ENCODE results near the gene CDON. TPM values are rescaled to one million over a fixed set of nuclear protein-coding genes. Genes with fewer than 3 reads are reported as not detected.
A peak's percentile ranks its signal among the peaks of the same experiment; 100 is the strongest.

CDON gene
- total and polyA plus RNA-seq, 4 experiments from 2014 or later: 0.03 to 3.1 (median 1.6) TPM

- no peak overlapping the region for H3K4me3 Mint-ChIP-seq
- H3K27ac ChIP-seq (ENCODE audit: low read depth, low read length): no peak overlapping the region
- POLR2A ChIA-PET (ENCODE audit: partially characterized antibody): no interaction called here
- H3K9me3 ChIP-seq (ENCODE audit: control insufficient read depth in 1 of 2, low read length in 2 of 2): no peaks in the 10 kb centered on the region
- no peaks in the 10 kb centered on the region for H3K4me1 ChIP-seq (ENCODE audit: insufficient read depth, low read length)
- H3K36me3 Mint-ChIP-seq: peaks cover 0 to 10% of the 10 kb centered on the region in 2 donors
- intact Hi-C loops (cut with micrococcal nuclease): no loop called here
- no peaks in the 10 kb centered on the region for H3K4me1 Mint-ChIP-seq
- no peaks in the 10 kb centered on the region for H3K36me3 ChIP-seq (ENCODE audit: insufficient read depth, low read length)
- no peak overlapping the region for H3K27ac Mint-ChIP-seq
- no peaks in the 10 kb centered on the region for H3K27me3 Mint-ChIP-seq
- H3K4me3 ChIP-seq (ENCODE audit: low read length in 2 of 2): no peak overlapping the region
- no peaks in the 10 kb centered on the region for H3K9me3 Mint-ChIP-seq
- DNase-seq: no peak
- H3K27me3 ChIP-seq (ENCODE audit: insufficient read depth, low read length): no peaks in the 10 kb centered on the region
- CTCF ChIA-PET (ENCODE audit: partially characterized antibody): no interaction called here
Measured at GRCh38 chr11:125978778-125979407, 83.8 kb downstream of the CDON start.

- Histone ChIP-seq H3K4me1 (ENCODE audit: insufficient read depth, low read length) (no peaks in the 10 kb centered on the region), H3K9me3 (ENCODE audit: control insufficient read depth in 1 of 2, low read length in 2 of 2) (no peaks in the 10 kb centered on the region), H3K4me3 (ENCODE audit: low read length in 2 of 2) (no peak overlapping the region), H3K27me3 (ENCODE audit: insufficient read depth, low read length) (no peaks in the 10 kb centered on the region), H3K27ac (ENCODE audit: low read depth, low read length) (no peak overlapping the region), H3K36me3 (ENCODE audit: insufficient read depth, low read length) (no peaks in the 10 kb centered on the region)
- Mint-ChIP-seq H3K4me1 (no peaks in the 10 kb centered on the region), H3K36me3 (peaks cover 0 to 10% of the 10 kb centered on the region in 2 donors), H3K27ac (no peak overlapping the region), H3K4me3 (no peak overlapping the region), H3K9me3 (no peaks in the 10 kb centered on the region), H3K27me3 (no peaks in the 10 kb centered on the region)
- CTCF ChIA-PET (ENCODE audit: partially characterized antibody): no interaction called here
- POLR2A ChIA-PET (ENCODE audit: partially characterized antibody): no interaction called here
- intact Hi-C loops (cut with micrococcal nuclease): no loop called here
- DNase-seq: no peak
Measured at GRCh38 chr11:125978181-125978716, 84.4 kb downstream of the CDON start.

- Histone ChIP-seq H3K27ac (ENCODE audit: low read depth, low read length) (no peak overlapping the region), H3K9me3 (ENCODE audit: control insufficient read depth in 1 of 2, low read length in 2 of 2) (no peaks in the 10 kb centered on the region), H3K27me3 (ENCODE audit: insufficient read depth, low read length) (no peaks in the 10 kb centered on the region), H3K4me3 (ENCODE audit: low read length in 2 of 2) (no peak overlapping the region), H3K36me3 (ENCODE audit: insufficient read depth, low read length) (no peaks in the 10 kb centered on the region), H3K4me1 (ENCODE audit: insufficient read depth, low read length) (no peaks in the 10 kb centered on the region)
- CTCF ChIA-PET (ENCODE audit: partially characterized antibody): interaction anchor here (1.2 to 1.3 kb wide), 2 partner anchors 10 to 37 kb away, joined by 3 read pairs; no protein-coding TSS in a partner anchor
- DNase-seq: no peak
- no peaks in the 10 kb centered on the region for H3K4me1 Mint-ChIP-seq
- intact Hi-C loops (cut with micrococcal nuclease): no loop called here
- no peaks in the 10 kb centered on the region for H3K27me3 Mint-ChIP-seq
- H3K27ac Mint-ChIP-seq: no peak overlapping the region
- H3K9me3 Mint-ChIP-seq: no peaks in the 10 kb centered on the region
- no peak overlapping the region for H3K4me3 Mint-ChIP-seq
- POLR2A ChIA-PET (ENCODE audit: partially characterized antibody): no interaction called here
- peaks cover 0 to 7% of the 10 kb centered on the region in 2 donors for H3K36me3 Mint-ChIP-seq
Measured at GRCh38 chr11:125977333-125977732, 85.3 kb downstream of the CDON start.

GRCh38 chr11:125976156-125976555, 86.5 kb downstream of the CDON start:
- Histone ChIP-seq H3K4me1 (ENCODE audit: insufficient read depth, low read length) (no peaks in the 10 kb centered on the region), H3K27ac (ENCODE audit: low read depth, low read length) (no peak overlapping the region), H3K36me3 (ENCODE audit: insufficient read depth, low read length) (no peaks in the 10 kb centered on the region), H3K27me3 (ENCODE audit: insufficient read depth, low read length) (no peaks in the 10 kb centered on the region), H3K4me3 (ENCODE audit: low read length in 2 of 2) (no peak overlapping the region), H3K9me3 (ENCODE audit: control insufficient read depth in 1 of 2, low read length in 2 of 2) (no peaks in the 10 kb centered on the region)
- DNase-seq: no peak
- CTCF ChIA-PET (ENCODE audit: partially characterized antibody): interaction anchor here (1.2 kb wide), 1 partner anchor 11 kb away, joined by 3 read pairs; no protein-coding TSS in a partner anchor
- no peaks in the 10 kb centered on the region for H3K9me3 Mint-ChIP-seq
- no peak overlapping the region for H3K27ac Mint-ChIP-seq
- no peak overlapping the region for H3K4me3 Mint-ChIP-seq
- no peaks in the 10 kb centered on the region for H3K4me1 Mint-ChIP-seq
- POLR2A ChIA-PET (ENCODE audit: partially characterized antibody): no interaction called here
- H3K27me3 Mint-ChIP-seq: no peaks in the 10 kb centered on the region
- peaks cover 0 to 2% of the 10 kb centered on the region in 2 donors for H3K36me3 Mint-ChIP-seq
- intact Hi-C loops (cut with micrococcal nuclease): no loop called here

- Histone ChIP-seq H3K4me3 (ENCODE audit: low read length in 2 of 2) (no peak overlapping the region), H3K27ac (ENCODE audit: low read depth, low read length) (no peak overlapping the region), H3K4me1 (ENCODE audit: insufficient read depth, low read length) (no peaks in the 10 kb centered on the region), H3K9me3 (ENCODE audit: control insufficient read depth in 1 of 2, low read length in 2 of 2) (no peaks in the 10 kb centered on the region), H3K27me3 (ENCODE audit: insufficient read depth, low read length) (no peaks in the 10 kb centered on the region), H3K36me3 (ENCODE audit: insufficient read depth, low read length) (no peaks in the 10 kb centered on the region)
- no peak for DNase-seq
- no peaks in the 10 kb centered on the region for H3K36me3 Mint-ChIP-seq
- no peaks in the 10 kb centered on the region for H3K9me3 Mint-ChIP-seq
- ChIA-PET POLR2A (ENCODE audit: partially characterized antibody) (no interaction called here), CTCF (ENCODE audit: partially characterized antibody) (no interaction called here)
- no peaks in the 10 kb centered on the region for H3K4me1 Mint-ChIP-seq
- H3K4me3 Mint-ChIP-seq: no peak overlapping the region
- no peaks in the 10 kb centered on the region for H3K27me3 Mint-ChIP-seq
- intact Hi-C loops (cut with micrococcal nuclease): no loop called here
- H3K27ac Mint-ChIP-seq: no peak overlapping the region
Measured at GRCh38 chr11:125975634-125976033, 87.0 kb downstream of the CDON start.

- no peak overlapping the region for H3K27ac ChIP-seq (ENCODE audit: low read depth, low read length)
- Mint-ChIP-seq H3K4me3 (peak overlapping the region in 1 of 8 donors; percentile 58), H3K4me1 (no peaks in the 10 kb centered on the region), H3K36me3 (no peaks in the 10 kb centered on the region), H3K9me3 (no peaks in the 10 kb centered on the region), H3K27me3 (no peaks in the 10 kb centered on the region), H3K27ac (no peak overlapping the region)
- H3K9me3 ChIP-seq (ENCODE audit: control insufficient read depth in 1 of 2, low read length in 2 of 2): no peaks in the 10 kb centered on the region
- H3K27me3 ChIP-seq (ENCODE audit: insufficient read depth, low read length): no peaks in the 10 kb centered on the region
- DNase-seq: no peak
- no peaks in the 10 kb centered on the region for H3K4me1 ChIP-seq (ENCODE audit: insufficient read depth, low read length)
- POLR2A ChIA-PET (ENCODE audit: partially characterized antibody): no interaction called here
- H3K4me3 ChIP-seq (ENCODE audit: low read length in 2 of 2): no peak overlapping the region
- intact Hi-C loops (cut with micrococcal nuclease): no loop called here
- CTCF ChIA-PET (ENCODE audit: partially characterized antibody): no interaction called here
- H3K36me3 ChIP-seq (ENCODE audit: insufficient read depth, low read length): no peaks in the 10 kb centered on the region
Measured at GRCh38 chr11:125974284-125974683, 88.4 kb downstream of the CDON start.

- H3K4me1 Mint-ChIP-seq: no peaks in the 10 kb centered on the region
- ChIA-PET POLR2A (ENCODE audit: partially characterized antibody) (no interaction called here), CTCF (ENCODE audit: partially characterized antibody) (no interaction called here)
- H3K27ac Mint-ChIP-seq: no peak overlapping the region
- no peaks in the 10 kb centered on the region for H3K9me3 Mint-ChIP-seq
- no peaks in the 10 kb centered on the region for H3K4me1 ChIP-seq (ENCODE audit: insufficient read depth, low read length)
- H3K9me3 ChIP-seq (ENCODE audit: control insufficient read depth in 1 of 2, low read length in 2 of 2): no peaks in the 10 kb centered on the region
- no peak overlapping the region for H3K27ac ChIP-seq (ENCODE audit: low read depth, low read length)
- H3K27me3 Mint-ChIP-seq: no peaks in the 10 kb centered on the region
- H3K4me3 ChIP-seq (ENCODE audit: low read length in 2 of 2): no peak overlapping the region
- no peaks in the 10 kb centered on the region for H3K36me3 Mint-ChIP-seq
- no peaks in the 10 kb centered on the region for H3K27me3 ChIP-seq (ENCODE audit: insufficient read depth, low read length)
- no peaks in the 10 kb centered on the region for H3K36me3 ChIP-seq (ENCODE audit: insufficient read depth, low read length)
- no peak overlapping the region for H3K4me3 Mint-ChIP-seq
- intact Hi-C loops (cut with micrococcal nuclease): no loop called here
- DNase-seq: no peak
Measured at GRCh38 chr11:125971618-125972017, 91.0 kb downstream of the CDON start.
